ENCODE results near the gene LPP. TPM values are rescaled to one million over a fixed set of nuclear protein-coding genes. Genes with fewer than 3 reads are reported as not detected.

Gene LPP
- total RNA-seq, 4 donors from 2014 or later, result 207 to 592 (median 406) TPM

GRCh38 chr3:188476935-188477334, 323.0 kb downstream of the LPP start:
- no peak for DNase-seq
- in situ Hi-C loops (cut with MboI; ENCODE audit: low pct_ligation_motif_present in 1 of 4, low pct_unique_long_range_greater_than_20kb in 1 of 4, low sequenced_read_pairs in 3 of 4), result no loop called here

GRCh38 chr3:188480011-188480410, 326.1 kb downstream of the LPP start:
- no peak overlapping the region for H3K4me3 ChIP-seq
- no peak overlapping the region for H3K27ac ChIP-seq
- TF ChIP-seq, protein P1, sequence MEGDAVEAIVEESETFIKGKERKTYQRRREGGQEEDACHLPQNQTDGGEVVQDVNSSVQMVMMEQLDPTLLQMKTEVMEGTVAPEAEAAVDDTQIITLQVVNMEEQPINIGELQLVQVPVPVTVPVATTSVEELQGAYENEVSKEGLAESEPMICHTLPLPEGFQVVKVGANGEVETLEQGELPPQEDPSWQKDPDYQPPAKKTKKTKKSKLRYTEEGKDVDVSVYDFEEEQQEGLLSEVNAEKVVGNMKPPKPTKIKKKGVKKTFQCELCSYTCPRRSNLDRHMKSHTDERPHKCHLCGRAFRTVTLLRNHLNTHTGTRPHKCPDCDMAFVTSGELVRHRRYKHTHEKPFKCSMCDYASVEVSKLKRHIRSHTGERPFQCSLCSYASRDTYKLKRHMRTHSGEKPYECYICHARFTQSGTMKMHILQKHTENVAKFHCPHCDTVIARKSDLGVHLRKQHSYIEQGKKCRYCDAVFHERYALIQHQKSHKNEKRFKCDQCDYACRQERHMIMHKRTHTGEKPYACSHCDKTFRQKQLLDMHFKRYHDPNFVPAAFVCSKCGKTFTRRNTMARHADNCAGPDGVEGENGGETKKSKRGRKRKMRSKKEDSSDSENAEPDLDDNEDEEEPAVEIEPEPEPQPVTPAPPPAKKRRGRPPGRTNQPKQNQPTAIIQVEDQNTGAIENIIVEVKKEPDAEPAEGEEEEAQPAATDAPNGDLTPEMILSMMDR (IDR thresholded peaks at IDR 0.05), result no peak
- TF ChIP-seq POLR2A (IDR thresholded peaks at IDR 0.05), result no peak
- TF ChIP-seq EP300 (IDR thresholded peaks at IDR 0.05; ENCODE audit: low read depth), result no peak
- TF ChIP-seq POLR2AphosphoS5 (IDR thresholded peaks at IDR 0.05), result no peak
- no peak for DNase-seq
- H3K36me3 ChIP-seq, result peaks cover 0 to 10% (median 4%) of the 10 kb centered on the region in 4 donors
- in situ Hi-C loops (cut with MboI; ENCODE audit: low pct_ligation_motif_present in 1 of 4, low pct_unique_long_range_greater_than_20kb in 1 of 4, low sequenced_read_pairs in 3 of 4) (no loop called here), intact Hi-C loops (cut with DNase I; ENCODE audit: low total_unique reads) (no loop called here)
- peaks cover 0 to 9% (median 3%) of the 10 kb centered on the region in 4 donors for H3K4me1 ChIP-seq
- WGBS, 2 donors (ENCODE audit: low coverage in 1 of 2), result 94% methylated on average over 4 of the region's 4 CpGs; no CpG with 5 or more reads in 1 of the 2 donors
- no peaks in the 10 kb centered on the region for H3K9me3 ChIP-seq
- no peaks in the 10 kb centered on the region for H3K27me3 ChIP-seq

More at GRCh38 chr3:188476935-188477334, 323.0 kb downstream of the LPP start:
- H3K9me3 ChIP-seq, result no peaks in the 10 kb centered on the region
- intact Hi-C loops (cut with DNase I; ENCODE audit: low total_unique reads), result no loop called here
- peaks cover 0 to 9% (median 4%) of the 10 kb centered on the region in 4 donors for H3K4me1 ChIP-seq
- WGBS, 2 donors (ENCODE audit: low coverage in 1 of 2), result 66 to 71% methylated on average over 3 to 4 of the region's 4 CpGs
- H3K27ac ChIP-seq, result peak overlapping the region in 1 of 4 donors; percentile 14
- H3K36me3 ChIP-seq, result no peaks in the 10 kb centered on the region
- no peaks in the 10 kb centered on the region for H3K27me3 ChIP-seq
- no peak overlapping the region for H3K4me3 ChIP-seq
- TF ChIP-seq EP300 (IDR thresholded peaks at IDR 0.05; ENCODE audit: low read depth), result no peak
- no peak for TF ChIP-seq POLR2A (IDR thresholded peaks at IDR 0.05)

GRCh38 chr3:188482929-188483328, 329.0 kb downstream of the LPP start:
- H3K27ac ChIP-seq, result no peak overlapping the region
- WGBS, 2 donors (ENCODE audit: low coverage in 1 of 2), result 70 to 78% methylated on average over 4 of the region's 4 CpGs
- in situ Hi-C loops (cut with MboI; ENCODE audit: low pct_ligation_motif_present in 1 of 4, low pct_unique_long_range_greater_than_20kb in 1 of 4, low sequenced_read_pairs in 3 of 4) (no loop called here), intact Hi-C loops (cut with DNase I; ENCODE audit: low total_unique reads) (no loop called here)
- peaks cover 0 to 11% (median 2%) of the 10 kb centered on the region in 4 donors for H3K4me1 ChIP-seq
- no peak for DNase-seq
- no peaks in the 10 kb centered on the region for H3K27me3 ChIP-seq
- TF ChIP-seq EP300 (IDR thresholded peaks at IDR 0.05; ENCODE audit: low read depth), result no peak
- TF ChIP-seq, protein P1 (IDR thresholded peaks at IDR 0.05), result no peak
- TF ChIP-seq POLR2A (IDR thresholded peaks at IDR 0.05), result no peak
- TF ChIP-seq POLR2AphosphoS5 (IDR thresholded peaks at IDR 0.05), result no peak
- H3K4me3 ChIP-seq, result no peak overlapping the region
- no peaks in the 10 kb centered on the region for H3K9me3 ChIP-seq
- peaks cover 0 to 12% (median 5%) of the 10 kb centered on the region in 4 donors for H3K36me3 ChIP-seq

GRCh38 chr3:188486126-188486525, 332.2 kb downstream of the LPP start:
- peaks cover 0 to 24% (median 3%) of the 10 kb centered on the region in 4 donors for H3K4me1 ChIP-seq
- TF ChIP-seq POLR2A (IDR thresholded peaks at IDR 0.05) (no peak), POLR2AphosphoS5 (IDR thresholded peaks at IDR 0.05) (no peak), EP300 (IDR thresholded peaks at IDR 0.05; ENCODE audit: low read depth) (no peak)
- TF ChIP-seq, protein P1 (IDR thresholded peaks at IDR 0.05), result no peak

DNA sequence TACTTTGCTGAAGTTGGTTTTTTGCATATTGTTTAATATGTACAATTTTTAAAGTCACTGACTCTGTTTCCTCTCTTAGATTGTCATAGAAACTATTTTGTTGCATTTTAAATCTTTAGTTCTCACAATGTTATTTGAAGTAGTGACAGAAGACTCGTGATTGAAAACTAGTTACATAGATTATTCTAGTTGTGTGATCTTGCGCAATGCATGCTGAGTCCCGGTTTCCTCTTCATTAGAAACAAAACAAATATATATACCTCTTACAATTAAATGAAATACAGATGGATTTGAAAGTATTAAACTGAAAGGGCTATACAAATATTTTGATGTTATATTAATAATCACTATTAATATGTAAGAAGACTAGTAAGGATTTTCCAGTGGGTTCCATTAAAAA, 333.0 kb downstream of the LPP start:
- no peaks in the 10 kb centered on the region for H3K27me3 ChIP-seq
- no peaks in the 10 kb centered on the region for H3K9me3 ChIP-seq
- TF ChIP-seq POLR2AphosphoS5 (IDR thresholded peaks at IDR 0.05), result no peak
- TF ChIP-seq, protein P1 (IDR thresholded peaks at IDR 0.05), result no peak
- TF ChIP-seq POLR2A (IDR thresholded peaks at IDR 0.05), result no peak
- no peak for TF ChIP-seq EP300 (IDR thresholded peaks at IDR 0.05; ENCODE audit: low read depth)
- DNase-seq, result no peak
- peaks cover 0 to 12% (median 5%) of the 10 kb centered on the region in 4 donors for H3K36me3 ChIP-seq
- peak overlapping the region in 1 of 4 donors; percentile 7 for H3K27ac ChIP-seq
- intact Hi-C loops (cut with DNase I; ENCODE audit: low total_unique reads) (no loop called here), in situ Hi-C loops (cut with MboI; ENCODE audit: low pct_ligation_motif_present in 1 of 4, low pct_unique_long_range_greater_than_20kb in 1 of 4, low sequenced_read_pairs in 3 of 4) (no loop called here)
- 90 to 95% methylated on average over 3 of the region's 3 CpGs for WGBS, 2 donors (ENCODE audit: low coverage in 1 of 2)
- no peak overlapping the region for H3K4me3 ChIP-seq
- H3K4me1 ChIP-seq, result peaks cover 0 to 29% (median 7%) of the 10 kb centered on the region in 4 donors

More at GRCh38 chr3:188486126-188486525, 332.2 kb downstream of the LPP start:
- Histone ChIP-seq H3K27ac (no peak overlapping the region), H3K4me3 (no peak overlapping the region), H3K27me3 (no peaks in the 10 kb centered on the region), H3K9me3 (no peaks in the 10 kb centered on the region), H3K36me3 (peaks cover 0 to 12% (median 5%) of the 10 kb centered on the region in 4 donors)
- WGBS, 2 donors (ENCODE audit: low coverage in 1 of 2), result 96 to 100% methylated on average over 3 to 5 of the region's 5 CpGs
- intact Hi-C loops (cut with DNase I; ENCODE audit: low total_unique reads) (no loop called here), in situ Hi-C loops (cut with MboI; ENCODE audit: low pct_ligation_motif_present in 1 of 4, low pct_unique_long_range_greater_than_20kb in 1 of 4, low sequenced_read_pairs in 3 of 4) (no loop called here)
- DNase-seq, result no peak
